MM.1S (cell line): Measurements from ENCODE around the gene GPX7.

Experiments
- CTCF ChIP-seq: fragments of 300-600 bp; sonication (generic); IDR thresholded peaks from 2 replicates; pipeline ENCODE4 v1.5.1; 2016; ENCODE audit warnings: antibody characterized with exemption, low read length, mixed read lengths
- EZH2 ChIP-seq: fragments of 300-600 bp; sonication (generic); optimal IDR thresholded peaks from 2 replicates; pipeline ENCODE3; 2017; ENCODE audit warnings: low read depth, mild to moderate bottlenecking, antibody characterized with exemption, low read length, mixed read lengths

GRCh38 chr1:52621950-52622349 is 19.8 kb downstream of the GPX7 start:
- TF ChIP-seq EZH2 (no peak), CTCF (no peak)
